A549 (cell line): ENCODE measurements around the gene NIPBL. TPM values are rescaled to one million over a fixed set of nuclear protein-coding genes. Genes with fewer than 3 reads are reported as not detected.
"Not testable (repeated sequence)": the region's sequence is repeated elsewhere in the genome, so short reads cannot be mapped to it uniquely, and the experiment has no call there.

ENCODE experiments used
- ATAC-seq, 2 experiments: fragments of 200-7000 bp in 1 of 2; fragments of >200 bp in 1 of 2; cut with Nextera tagmentation in 1 of 2; cut with Tn5 transposase in 1 of 2; 3 replicates each; pipeline versions ENCODE4 v1.8.0 to v1.9.1; 2018 to 2020; ENCODE audit warnings: mild to moderate bottlenecking in 1 of 2, moderate library complexity in 1 of 2
- CTCF ChIA-PET: fragments of 300-600 bp; sonication (Branson Sonifier 250); formaldehyde crosslinking; extraction: SDS; loops from one replicate; lab custom pipeline; 2021; ENCODE audit warnings: antibody characterized with exemption, inconsistent platforms; lab: Yijun Ruan, JAX
- POLR2A ChIA-PET: fragments of 350-600 bp; formaldehyde crosslinking; extraction: SDS; loops from one replicate; lab custom pipeline; 2021; ENCODE audit warnings: antibody characterized with exemption, inconsistent platforms; lab: Yijun Ruan, JAX
- DNase-seq, 2 experiments: peaks; one replicate each; pipeline versions ENCODE4 v3.0.0 to v3.0.0-alpha.2; 2011 to 2016; ENCODE audit warnings: low read depth in 1 of 2, low spot score in 1 of 2
- FAIRE-seq: peaks from 2 replicates; lab custom pipeline; 2011; peaks lifted over from hg19 to GRCh38; lab: Jason Lieb, UNC
- H3K27ac ChIP-seq, 2 experiments: fragments of >200 bp; sonication (Bioruptor Twin); formaldehyde crosslinking; 3 replicates each; pipeline ENCODE4 v1.5.1; 2016 to 2017
- H3K4me1 ChIP-seq: fragments of >200 bp; sonication (Bioruptor Twin); formaldehyde crosslinking; 3 replicates; pipeline ENCODE4 v1.6.1; 2016
- H3K4me2 ChIP-seq: fragments of >200 bp; sonication (Bioruptor Twin); formaldehyde crosslinking; 3 replicates; pipeline ENCODE4 v1.6.1; 2016
- H3K4me3 ChIP-seq: fragments of >200 bp; sonication (Bioruptor Twin); formaldehyde crosslinking; 3 replicates; pipeline ENCODE4 v1.5.1; 2016
- H3K9me3 ChIP-seq: fragments of >200 bp; sonication (Bioruptor Twin); formaldehyde crosslinking; 3 replicates; pipeline ENCODE4 v1.6.1; 2016
- CBX2 ChIP-seq: fragments of 200-600 bp; sonication (generic); IDR thresholded peaks from 2 replicates; pipeline ENCODE4 v1.6.1; 2016; ENCODE audit warnings: low read depth, mild to moderate bottlenecking, borderline replicate concordance
- CEBPB ChIP-seq, 2 experiments: fragments of >200 bp in 1 of 2; sonication (Bioruptor Twin) in 1 of 2; formaldehyde crosslinking in 1 of 2; IDR thresholded peaks; 2 replicates each; pipeline ENCODE4 v1.6.1; 2012 to 2016
- CHD2 ChIP-seq: fragments of 150-350 bp; IDR thresholded peaks from 2 replicates; pipeline ENCODE4 v1.6.1; 2014; ENCODE audit warnings: low read length; ENCODE audit not compliant: partially characterized antibody
- CTCF ChIP-seq: fragments of >200 bp; sonication (Bioruptor Twin); formaldehyde crosslinking; IDR thresholded peaks from 3 replicates; pipeline ENCODE4 v1.5.1; 2016
- EP300 ChIP-seq, 2 experiments: fragments of >200 bp; sonication (Bioruptor Twin); formaldehyde crosslinking; IDR thresholded peaks; 2 replicates in 1 of 2; 3 replicates in 1 of 2; pipeline ENCODE4 v1.6.1; 2016 to 2017
- ESRRA ChIP-seq: fragments of 150-350 bp; IDR thresholded peaks from 2 replicates; pipeline ENCODE4 v1.6.1; 2014; ENCODE audit warnings: mild to moderate bottlenecking, low read length, borderline replicate concordance
- FOSB ChIP-seq: fragments of 250-450 bp; sonication (Bioruptor Pico); IDR thresholded peaks from 2 replicates; pipeline ENCODE4 v1.5.0; 2020; ENCODE audit warnings: mild to moderate bottlenecking, moderate library complexity
- FOSL2 ChIP-seq, 2 experiments: fragments of 450-650 bp in 1 of 2; fragments of >200 bp in 1 of 2; sonication (Bioruptor Twin) in 1 of 2; formaldehyde crosslinking; IDR thresholded peaks; 2 replicates each; pipeline versions ENCODE4 v1.5.0 to v1.6.1; 2016 to 2020; ENCODE audit warnings: mild to moderate bottlenecking in 1 of 2, moderate library complexity in 1 of 2
- FOXS1 ChIP-seq: fragments of 250-450 bp; sonication (Bioruptor Pico); IDR thresholded peaks from 2 replicates; pipeline ENCODE4 v1.5.0; 2020; ENCODE audit warnings: mild to moderate bottlenecking, moderate library complexity
- GATA3 ChIP-seq: IDR thresholded peaks from 2 replicates; pipeline ENCODE4 v1.6.1; 2012; ENCODE audit warnings: borderline replicate concordance
- HDAC2 ChIP-seq: fragments of 200-600 bp; sonication (generic); IDR thresholded peaks from 2 replicates; pipeline ENCODE4 v1.6.1; 2016
- HES2 ChIP-seq: fragments of >200 bp; sonication (Bioruptor Twin); formaldehyde crosslinking; IDR thresholded peaks from 2 replicates; pipeline ENCODE4 v1.6.1; 2016
- HOXB5 ChIP-seq: fragments of 250-450 bp; sonication (Bioruptor Pico); IDR thresholded peaks from 2 replicates; pipeline ENCODE4 v1.5.0; 2020; ENCODE audit warnings: mild to moderate bottlenecking, moderate library complexity
- JUNB ChIP-seq: fragments of >200 bp; sonication (Bioruptor Twin); formaldehyde crosslinking; IDR thresholded peaks from 2 replicates; pipeline ENCODE4 v1.6.1; 2016
- KDM1A ChIP-seq: fragments of 200-600 bp; sonication (generic); IDR thresholded peaks from 2 replicates; pipeline ENCODE4 v1.6.1; 2016; ENCODE audit warnings: low read depth, mild to moderate bottlenecking
- MAFK ChIP-seq: fragments of 450-650 bp; IDR thresholded peaks from 2 replicates; pipeline ENCODE4 v1.6.1; 2014; ENCODE audit not compliant: partially characterized antibody
- MAX ChIP-seq: IDR thresholded peaks from 2 replicates; pipeline ENCODE4 v1.6.1; 2012
- MYC ChIP-seq: IDR thresholded peaks from 2 replicates; pipeline ENCODE4 v1.6.1; 2012; ENCODE audit warnings: mild to moderate bottlenecking, inconsistent platforms, low read length, improper control_type of control experiment, borderline replicate concordance
- NPAS2 ChIP-seq: fragments of 250-450 bp; sonication (Bioruptor Pico); IDR thresholded peaks from 2 replicates; pipeline ENCODE4 v1.8.0; 2022; ENCODE audit warnings: mild to moderate bottlenecking, moderate library complexity, borderline replicate concordance
- RFX5 ChIP-seq: fragments of 450-650 bp; IDR thresholded peaks from 2 replicates; pipeline ENCODE4 v1.7.1; 2014; ENCODE audit warnings: antibody characterized with exemption, mild to moderate bottlenecking, moderate library complexity
- RNF2 ChIP-seq: fragments of 200-600 bp; sonication (generic); IDR thresholded peaks from 2 replicates; pipeline ENCODE4 v1.6.1; 2016; ENCODE audit warnings: low read depth, mild to moderate bottlenecking, antibody characterized with exemption, moderate library complexity, borderline replicate concordance
- SMC3 ChIP-seq: fragments of >200 bp; sonication (Bioruptor Twin); formaldehyde crosslinking; IDR thresholded peaks from 3 replicates; pipeline ENCODE4 v1.6.1; 2018; ENCODE audit warnings: inconsistent platforms
- SREBF2 ChIP-seq: fragments of 450-650 bp; IDR thresholded peaks from 2 replicates; pipeline ENCODE4 v1.6.1; 2014; ENCODE audit warnings: mild to moderate bottlenecking, moderate library complexity
- TFCP2L1 ChIP-seq: fragments of 250-450 bp; sonication (Bioruptor Pico); IDR thresholded peaks from 2 replicates; pipeline ENCODE4 v1.5.0; 2021; ENCODE audit warnings: mild to moderate bottlenecking
- WGBS: methylation state at CpG from one replicate; pipeline ENCODE4 v1.1.6; 2017; ENCODE audit errors: missing lambda C conversion rate; 5-methylcytosine and 5-hydroxymethylcytosine counted together
- polyA plus RNA-seq, 4 experiments: library from polyadenylated mRNA; depleted of rRNA in 3 of 4; stranded (reverse); fragments of >200 nt; fragmentation: RNase III in 1 of 4; extraction: RNeasy Plus Mini Kit Qiagen cat#74134 plus additional on column Dnase treatment in 1 of 4; gene quantifications; 2 replicates in 3 of 4; 3 replicates in 1 of 4; pipeline ENCODE4 v1.2.3, GENCODE V29; 2011 to 2017

Gene NIPBL
- polyA plus RNA-seq, 2 of the 4 experiments (the other 2 are of a cell fraction), result 12.4 to 33.4 TPM

- DNase-seq (no peak), FAIRE-seq (no peak), ATAC-seq (no peak)
- ChIA-PET CTCF (no interaction called here), POLR2A (no interaction called here)
- 92% methylated on average over 1 of the region's 1 CpG for whole genome bisulfite sequencing
- no peak overlapping the region for H3K27ac ChIP-seq
- peaks cover 6% of the 10 kb centered on the region; the same call in 2 of the 3 replicates for H3K4me1 ChIP-seq
- no peak overlapping the region for H3K4me3 ChIP-seq
- H3K9me3 ChIP-seq, result no peaks in the 10 kb centered on the region
- TF ChIP-seq SMC3 (no peak), RFX5 (no peak), CBX2 (no peak), GATA3 (no peak), ESRRA (no peak), FOXS1 (no peak), CEBPB (IDR thresholded peaks at IDR 0.05) (no peak)
- H3K4me2 ChIP-seq, result no peak overlapping the region
These were observed 14.7 kb downstream of the NIPBL start for GRCh38 chr5:36891266-36891665.

GRCh38 chr5:36892085-36892830 is 15.7 kb downstream of the NIPBL start:
- H3K9me3 ChIP-seq, H3K27ac ChIP-seq, DNase-seq, ATAC-seq, FAIRE-seq, CTCF ChIA-PET, H3K4me3 ChIP-seq, H3K4me1 ChIP-seq, POLR2A ChIA-PET, H3K4me2 ChIP-seq: not testable (repeated sequence)
- WGBS, result 91% methylated on average over 4 of the region's 6 CpGs

- no peak for TF ChIP-seq RFX5
- no peak for TF ChIP-seq JUNB
- no peak for TF ChIP-seq GATA3
- no peak overlapping the region for H3K27ac ChIP-seq
- ChIA-PET POLR2A (no interaction called here), CTCF (no interaction called here)
- H3K4me2 ChIP-seq, result no peak overlapping the region
- no peak for DNase-seq
- H3K4me3 ChIP-seq, result no peak overlapping the region
- no peaks in the 10 kb centered on the region for H3K9me3 ChIP-seq
- no peak for FAIRE-seq
- ATAC-seq, result no peak
- peaks cover 10% of the 10 kb centered on the region; the same call in 2 of the 3 replicates for H3K4me1 ChIP-seq
- WGBS, result 79% methylated on average over 1 of the region's 1 CpG
These were observed 18.4 kb downstream of the NIPBL start for GRCh38 chr5:36894954-36895353.

GRCh38 chr5:36896476-36896875 is 19.9 kb downstream of the NIPBL start:
- FAIRE-seq, result no peak
- Histone ChIP-seq H3K9me3 (no peaks in the 10 kb centered on the region), H3K27ac (no peak overlapping the region)
- no peak for TF ChIP-seq SMC3
- TF ChIP-seq CTCF, result no peak
- no peak for TF ChIP-seq HDAC2
- TF ChIP-seq MAX, result no peak
- TF ChIP-seq CHD2, result no peak
- no peak for TF ChIP-seq FOSL2 (IDR thresholded peaks at IDR 0.05)
- no peak for TF ChIP-seq FOSL2 (CRISPR knock-in tag; IDR thresholded peaks at IDR 0.05)
- TF ChIP-seq KDM1A, result no peak
- TF ChIP-seq FOSB (CRISPR knock-in tag), result no peak
- TF ChIP-seq SREBF2, result no peak
- no peak for TF ChIP-seq EP300 (IDR thresholded peaks at IDR 0.05)
- no peak for TF ChIP-seq NPAS2 (CRISPR knock-in tag)
- no peak for TF ChIP-seq MAFK
- TF ChIP-seq MYC, result no peak
- no peak for TF ChIP-seq TFCP2L1 (CRISPR knock-in tag)
- no peak for TF ChIP-seq GATA3
- TF ChIP-seq RNF2, result no peak
- no peak for TF ChIP-seq HOXB5
- TF ChIP-seq HES2, result no peak
- TF ChIP-seq, all 56 proteins: peak for 0
- peaks cover 17% of the 10 kb centered on the region; the same call in 2 of the 3 replicates for H3K4me1 ChIP-seq
- ChIA-PET POLR2A (no interaction called here), CTCF (no interaction called here)
- ATAC-seq, result no peak
- no peak overlapping the region for H3K4me2 ChIP-seq
- DNase-seq, result no peak
- WGBS, result 94% methylated on average over 8 of the region's 8 CpGs
- no peak overlapping the region for H3K4me3 ChIP-seq
